HG02623 (cell line): Measurements from ENCODE around the gene FBXL13.
"Not testable (repeated sequence)": the region's sequence is repeated elsewhere in the genome, so short reads cannot be mapped to it uniquely, and the experiment has no call there.

Source experiments
- ATAC-seq: cut with Tn5 transposase; IDR thresholded peaks from one replicate; pipeline ENCODE4 v1.9.1; 2021; ENCODE audit warnings: moderate library complexity; ENCODE audit not compliant: unreplicated experiment

FBXL13 gene

GRCh38 chr7:102942868-102943267, 131.7 kb downstream of the FBXL13 start:
- no peak for ATAC-seq

GRCh38 chr7:102942181-102942866, 132.3 kb downstream of the FBXL13 start:
- no peak for ATAC-seq

GRCh38 chr7:102938679-102939078, 135.9 kb downstream of the FBXL13 start:
- no peak for ATAC-seq

GRCh38 chr7:102935450-102936115, 139.0 kb downstream of the FBXL13 start:
- no peak for ATAC-seq

GRCh38 chr7:102934701-102935100, 139.9 kb downstream of the FBXL13 start:
- ATAC-seq = no peak

- ATAC-seq = no peak
Measured at GRCh38 chr7:102934239-102934638, 140.4 kb downstream of the FBXL13 start.

GRCh38 chr7:102933763-102934162, 140.8 kb downstream of the FBXL13 start:
- no peak for ATAC-seq

GRCh38 chr7:102931757-102932156, 142.8 kb downstream of the FBXL13 start:
- ATAC-seq = no peak

GRCh38 chr7:102927312-102927933, 147.2 kb downstream of the FBXL13 start:
- no peak for ATAC-seq

GRCh38 chr7:102926783-102927140, 147.8 kb downstream of the FBXL13 start:
- no peak for ATAC-seq

- no peak for ATAC-seq
Measured at GRCh38 chr7:102925976-102926782, 148.4 kb downstream of the FBXL13 start.

GRCh38 chr7:102918845-102919244, 155.8 kb downstream of the FBXL13 start:
- no peak for ATAC-seq

GRCh38 chr7:102917436-102918353, 156.9 kb downstream of the FBXL13 start:
- ATAC-seq = no peak

- ATAC-seq = no peak
Measured at GRCh38 chr7:102916881-102917280, 157.7 kb downstream of the FBXL13 start.

GRCh38 chr7:102916426-102916825, 158.2 kb downstream of the FBXL13 start:
- no peak for ATAC-seq

GRCh38 chr7:102914585-102914984, 160.0 kb downstream of the FBXL13 start:
- no peak for ATAC-seq

- ATAC-seq = no peak
Measured at GRCh38 chr7:102913826-102914225, 160.8 kb downstream of the FBXL13 start.

- ATAC-seq = no peak
Measured at GRCh38 chr7:102912742-102913141, 161.9 kb downstream of the FBXL13 start, which contains the start of gene LRRC17. TSS of gene LRRC17 (plus strand) at chr7:102913000. CDS start at chr7:102933914, 20,914 bp downstream.

- no peak for ATAC-seq
Measured at GRCh38 chr7:102908676-102909075, 165.9 kb downstream of the FBXL13 start.

GRCh38 chr7:102903576-102903975, 171.0 kb downstream of the FBXL13 start:
- not testable (repeated sequence) for ATAC-seq
